GM18870 (cell line): ENCODE measurements around the gene RPUSD4.

ENCODE experiments used
- ATAC-seq: cut with Tn5 transposase; IDR thresholded peaks from one replicate; pipeline ENCODE4 v1.9.1; 2021; ENCODE audit warnings: moderate library complexity; ENCODE audit not compliant: unreplicated experiment

RPUSD4 gene

GRCh38 chr11:126185259-126186024 lies 26.0 kb downstream of the RPUSD4 start:
- ATAC-seq: no peak

- no peak for ATAC-seq
These were observed 28.5 kb downstream of the RPUSD4 start for GRCh38 chr11:126182787-126183445.

GRCh38 chr11:126181939-126182730 lies 29.3 kb downstream of the RPUSD4 start:
- no peak for ATAC-seq

GRCh38 chr11:126176853-126177470 lies 34.5 kb downstream of the RPUSD4 start:
- ATAC-seq: no peak

DNA sequence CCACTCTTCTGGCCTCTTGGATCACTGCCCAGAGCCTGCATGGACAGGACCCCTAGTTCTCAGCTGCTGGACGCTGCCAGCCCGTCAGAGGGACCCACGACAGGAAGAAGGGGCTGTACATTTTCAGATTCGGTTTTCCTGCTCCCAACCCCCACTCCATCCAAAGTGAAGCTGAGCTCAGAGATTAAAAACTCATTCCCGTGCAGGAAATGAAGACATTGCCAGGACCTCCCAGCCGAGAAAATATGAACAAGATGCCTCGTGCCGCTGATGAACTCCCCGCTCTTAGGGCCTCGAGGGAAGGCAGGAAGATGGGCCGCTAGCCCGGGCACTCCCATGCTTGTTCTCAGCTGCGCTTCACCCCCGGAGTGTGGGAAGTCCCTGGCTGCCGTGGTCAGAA lies 36.1 kb downstream of the RPUSD4 start:
- no peak for ATAC-seq

GRCh38 chr11:126174816-126175215 lies 36.6 kb downstream of the RPUSD4 start:
- no peak for ATAC-seq

DNA sequence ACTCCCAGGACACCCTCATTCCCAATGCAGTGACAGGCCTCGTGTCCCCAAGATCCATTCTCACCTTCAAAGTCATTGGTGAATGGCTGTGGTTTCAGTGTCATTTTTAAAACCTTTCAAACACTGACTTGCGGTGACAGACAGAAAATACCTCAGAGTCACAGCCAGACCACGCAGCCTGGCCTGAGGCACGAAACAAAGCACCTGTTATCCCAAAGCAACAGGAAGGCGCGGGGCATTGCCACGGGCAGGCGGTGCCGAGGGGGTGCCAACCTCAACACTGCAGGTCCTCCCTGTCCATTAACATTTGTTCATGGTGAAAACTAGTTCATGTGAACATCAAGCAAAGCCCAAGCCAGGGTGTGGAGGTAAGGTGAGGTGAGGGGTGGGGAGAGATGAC lies 38.2 kb downstream of the RPUSD4 start:
- ATAC-seq: no peak

DNA sequence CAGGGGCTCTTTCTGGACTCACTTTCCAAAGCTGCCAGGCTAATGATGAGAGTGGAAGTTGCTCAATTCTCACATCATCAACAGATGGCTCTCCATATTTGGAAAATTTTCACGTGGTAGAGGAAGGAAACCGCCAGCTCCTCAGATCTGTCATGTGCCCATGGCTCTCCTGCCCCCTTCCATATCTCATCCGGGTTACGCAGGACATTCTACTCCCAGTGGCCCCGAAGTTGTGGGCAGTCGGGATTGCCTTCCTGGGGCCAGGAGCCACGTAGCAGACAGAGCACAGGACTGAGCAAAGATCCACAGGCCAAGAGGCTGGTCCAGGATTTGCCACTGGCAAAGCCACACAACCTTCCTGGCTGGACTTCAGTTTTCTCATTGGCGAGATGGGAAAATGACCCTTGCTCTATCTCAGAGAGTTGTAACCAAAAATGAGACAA lies 38.8 kb downstream of the RPUSD4 start:
- no peak for ATAC-seq

- no peak for ATAC-seq
These were observed 42.2 kb downstream of the RPUSD4 start for GRCh38 chr11:126169291-126169690.

- no peak for ATAC-seq
These were observed 44.0 kb downstream of the RPUSD4 start for GRCh38 chr11:126167488-126167887.

- no peak for ATAC-seq
These were observed 45.0 kb downstream of the RPUSD4 start for GRCh38 chr11:126166413-126166812.

DNA sequence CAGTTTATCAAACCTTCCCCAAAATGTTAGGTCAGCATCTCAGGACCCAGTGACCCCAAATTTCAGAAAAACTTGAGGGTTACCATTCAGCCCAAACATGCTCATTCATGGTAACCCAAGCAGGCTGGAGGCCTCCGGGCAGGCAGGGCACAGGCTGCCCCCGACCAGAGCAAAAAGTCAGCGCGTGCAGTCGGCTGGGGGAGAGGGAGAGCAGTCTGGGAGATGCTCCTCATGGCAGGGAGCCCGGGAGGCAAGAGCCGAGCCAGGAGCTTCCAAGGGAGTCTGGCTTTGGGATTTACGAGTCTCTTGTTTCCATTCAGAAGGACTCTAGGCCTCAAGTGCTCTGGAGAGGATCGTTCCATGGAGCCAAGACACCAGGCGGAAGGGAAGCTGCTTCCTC lies 45.7 kb downstream of the RPUSD4 start:
- no peak for ATAC-seq

DNA sequence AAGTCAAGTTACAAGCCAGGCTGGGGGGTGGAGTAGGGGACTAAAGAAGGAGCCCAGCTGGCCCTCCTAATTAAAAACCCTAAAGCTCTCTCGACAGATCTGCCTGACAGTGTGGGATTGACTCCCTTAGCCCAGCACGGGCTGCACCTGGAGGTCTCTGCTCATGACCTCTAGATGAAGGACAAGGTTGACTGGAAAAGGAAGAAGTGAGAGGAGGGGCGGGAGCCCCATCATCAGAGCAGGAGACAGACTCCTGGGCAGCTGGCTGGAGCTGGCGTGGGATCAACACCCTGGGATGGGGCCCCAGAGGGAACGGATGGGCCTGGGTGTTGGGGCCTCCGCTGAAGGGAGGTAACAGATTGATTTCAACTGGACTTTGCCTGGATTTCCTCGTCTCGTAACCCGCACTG lies 46.1 kb downstream of the RPUSD4 start:
- ATAC-seq: no peak

- no peak for ATAC-seq
These were observed 46.7 kb downstream of the RPUSD4 start for GRCh38 chr11:126164781-126165180.

GRCh38 chr11:126163779-126164178 lies 47.7 kb downstream of the RPUSD4 start:
- no peak for ATAC-seq

DNA sequence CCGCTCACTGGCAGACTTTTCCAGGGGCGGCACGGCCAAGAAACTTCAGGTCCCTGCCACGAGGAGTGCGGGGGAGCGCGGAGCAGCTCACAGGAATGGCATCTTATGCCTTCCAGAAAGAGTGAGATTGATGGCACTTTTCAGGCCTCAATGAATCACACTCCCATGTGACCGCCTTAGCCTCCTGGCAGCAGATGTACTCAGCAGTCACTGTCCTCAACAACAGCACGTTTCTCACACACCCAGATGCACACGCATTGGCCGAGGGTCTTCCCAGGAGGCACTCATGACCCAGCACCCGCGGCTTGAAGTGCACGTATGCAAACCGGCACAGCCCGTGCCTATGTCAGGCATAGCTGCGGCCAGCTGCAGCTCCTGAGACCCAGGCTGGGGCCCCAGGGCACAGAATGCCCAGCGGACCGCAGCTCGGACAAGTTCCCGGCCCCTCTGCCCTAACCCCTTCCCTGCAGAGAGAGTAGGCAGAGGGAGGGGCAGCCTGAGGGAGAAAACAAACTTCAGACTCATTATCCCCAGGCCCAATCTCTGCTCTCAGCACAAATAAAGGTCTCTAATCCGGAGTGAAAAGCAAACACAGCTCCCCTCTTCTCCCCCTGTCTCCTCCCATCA lies 48.3 kb downstream of the RPUSD4 start:
- no peak for ATAC-seq

DNA sequence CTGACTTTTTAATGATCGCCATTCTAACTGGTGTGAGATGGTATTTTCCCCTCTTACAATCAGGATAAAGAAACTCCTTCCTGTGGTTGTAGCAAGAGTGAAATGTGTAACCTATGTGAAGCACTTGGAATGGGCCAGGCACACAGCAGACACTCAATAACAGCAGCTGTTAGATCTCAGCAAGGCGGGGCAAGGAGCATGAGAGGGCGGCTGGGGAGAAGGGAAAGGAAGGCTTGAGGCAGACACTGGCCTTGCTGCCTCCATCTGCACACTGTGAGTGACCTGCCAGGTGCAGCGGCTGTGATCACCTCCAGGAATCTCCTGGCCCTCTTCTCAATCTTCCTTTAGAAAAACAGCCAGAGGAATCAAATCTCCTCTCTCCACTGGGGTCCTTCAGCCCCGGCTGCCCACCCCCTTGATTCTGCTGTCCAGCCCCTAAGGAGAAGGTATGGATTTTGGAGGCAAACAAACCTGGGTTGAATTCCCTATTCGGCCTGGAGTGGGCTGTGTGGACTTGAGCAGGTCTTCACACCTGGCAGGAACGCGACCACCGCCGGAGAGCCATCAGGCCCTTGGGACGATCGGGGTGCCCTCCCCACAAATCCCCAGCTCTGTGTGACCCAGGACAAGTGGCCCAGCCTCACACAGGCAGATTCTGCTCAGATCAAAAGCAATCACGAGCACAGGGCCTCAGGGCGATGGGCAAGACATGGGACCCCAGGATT lies 49.0 kb downstream of the RPUSD4 start:
- no peak for ATAC-seq

DNA sequence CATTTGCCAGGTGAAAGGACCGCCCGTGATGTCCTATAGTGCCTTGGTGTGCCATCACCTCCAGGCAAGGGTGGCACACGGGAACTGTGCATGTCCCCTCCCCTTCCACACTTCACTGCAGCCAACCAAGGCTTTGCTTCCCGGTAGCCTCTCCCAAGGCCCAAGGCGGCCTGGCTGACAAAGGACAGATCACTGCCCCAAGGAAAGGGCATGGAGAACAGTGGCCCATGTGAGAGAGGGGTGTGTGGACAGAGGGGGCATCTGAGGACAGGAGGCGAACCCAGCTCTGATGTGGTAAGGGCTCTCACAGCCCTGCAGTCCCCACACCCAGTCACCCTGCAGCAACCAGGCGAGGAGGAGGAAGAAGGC lies 50.4 kb downstream of the RPUSD4 start:
- ATAC-seq: no peak

- ATAC-seq: no peak
These were observed 51.0 kb downstream of the RPUSD4 start for GRCh38 chr11:126160345-126161022.
